NCI-H82 treated with DMSO at 0.1 percent for 48 hours (cell line): ENCODE measurements around the gene MAD1L1.
"Not testable (repeated sequence)": the region's sequence is repeated elsewhere in the genome, so short reads cannot be mapped to it uniquely, and the experiment has no call there.

Experiments used
- DNase-seq: peaks from one replicate; lab custom pipeline; 2025; ENCODE audit not compliant: unreplicated experiment; lab: John Stamatoyannopoulos, UW

MAD1L1 gene

DNA sequence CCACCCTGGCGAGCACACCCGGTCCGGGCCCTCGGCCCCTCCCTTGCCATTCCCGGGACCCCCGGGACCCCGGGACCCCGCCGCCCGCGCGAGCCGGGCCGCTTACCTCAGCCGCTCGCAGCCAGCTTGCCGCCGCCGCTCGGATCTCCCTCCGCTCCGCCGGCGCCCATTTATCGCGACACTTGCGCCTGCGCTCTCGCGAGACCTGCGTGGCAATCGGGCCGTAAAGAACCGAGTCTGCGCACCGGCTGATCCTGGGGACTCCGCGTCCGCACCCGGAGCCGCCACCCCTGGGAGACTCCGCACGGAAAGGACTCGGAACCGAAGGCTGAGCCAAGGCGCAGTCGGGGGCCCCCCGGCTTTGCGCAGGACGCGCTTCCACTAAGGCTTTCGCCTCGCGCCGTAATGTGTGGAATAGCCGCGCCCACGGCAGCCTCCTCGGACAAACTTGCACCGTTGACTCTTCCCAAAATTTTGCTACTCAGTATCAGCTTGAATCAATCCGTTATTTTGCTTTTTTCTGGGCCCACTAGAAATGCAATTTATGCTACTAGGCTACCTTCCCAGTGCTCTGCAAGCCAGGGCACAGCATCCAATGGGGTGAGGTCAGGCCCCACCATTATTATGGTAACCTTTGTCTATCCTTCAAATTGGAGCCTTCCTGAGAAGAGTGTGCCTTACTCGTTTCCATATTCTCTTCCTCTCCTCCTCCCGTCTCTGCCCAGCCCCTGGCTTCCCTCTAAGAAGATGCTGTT, at the start of gene MAD1L1:
TSS of gene MAD1L1 (minus strand) at position 180 of the 755 bp plus-strand sequence. CDS start 2,812 bp downstream, outside the sequence.
- peak; percentile 87 for DNase-seq

DNA sequence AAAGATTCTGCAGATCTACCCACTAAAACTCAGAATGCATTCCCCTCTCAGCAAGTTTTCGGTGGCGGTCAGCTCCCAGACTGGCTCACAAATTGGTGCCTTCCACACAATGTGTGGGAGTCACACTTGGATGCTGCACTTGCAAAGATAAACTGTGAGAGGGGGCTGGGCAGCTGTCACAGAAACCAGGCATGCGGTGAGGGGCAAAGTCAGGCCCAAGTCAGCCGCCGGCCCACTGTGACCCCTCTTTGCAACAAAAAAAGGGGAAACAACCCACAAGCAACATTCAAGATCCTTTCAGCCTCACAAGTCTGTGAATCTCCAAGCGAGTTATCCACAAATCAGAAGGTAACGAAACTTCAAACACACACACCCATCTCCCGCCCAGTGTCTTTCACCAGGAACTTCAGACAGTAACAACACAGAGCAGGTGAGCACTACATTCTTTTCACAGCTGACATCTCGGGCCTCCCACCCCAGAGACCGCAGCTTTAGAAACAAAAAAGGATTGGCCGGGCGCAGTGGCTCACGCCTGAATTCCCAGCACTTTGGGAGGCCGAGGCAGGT, 49.5 kb upstream of the MAD1L1 start:
- no peak for DNase-seq

DNA sequence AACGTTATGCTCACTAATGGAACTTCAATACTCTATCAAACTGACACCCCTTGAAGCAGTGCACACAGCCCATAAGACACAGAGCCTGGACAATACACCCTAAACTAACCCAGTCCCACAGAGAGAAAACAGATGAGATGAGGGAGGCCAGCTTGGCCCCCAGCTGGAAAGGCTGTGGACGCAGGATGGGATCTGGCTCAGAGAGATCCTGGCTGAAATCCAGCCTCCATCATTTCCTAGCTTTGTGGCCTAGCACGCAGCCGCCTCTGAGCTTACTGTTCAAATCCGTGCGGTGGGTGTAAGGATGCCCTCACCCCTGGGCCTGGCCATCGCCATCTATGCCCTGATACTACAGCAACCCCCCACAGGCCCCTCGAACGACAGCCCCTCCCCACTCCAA, 48.8 kb upstream of the MAD1L1 start:
- DNase-seq, result no peak

DNA sequence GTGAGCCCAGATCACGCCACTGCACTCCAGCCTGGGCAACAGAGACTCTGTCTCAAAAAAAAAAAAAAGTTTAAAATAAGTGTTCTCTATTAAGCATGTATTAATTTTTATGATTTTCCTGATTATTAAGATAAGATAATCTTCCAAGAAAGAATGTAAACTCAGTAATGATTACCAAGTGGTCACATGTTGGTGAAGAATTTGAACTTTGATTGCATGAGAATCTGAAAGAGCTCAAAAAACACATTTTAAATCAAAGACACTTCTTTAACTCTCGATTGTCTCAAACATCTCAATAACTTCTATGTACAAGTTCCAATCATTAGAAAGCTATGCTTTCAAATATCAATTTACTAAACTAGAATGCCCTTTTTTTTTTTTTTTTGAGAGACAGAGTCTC, 47.7 kb upstream of the MAD1L1 start:
- no peak for DNase-seq

DNA sequence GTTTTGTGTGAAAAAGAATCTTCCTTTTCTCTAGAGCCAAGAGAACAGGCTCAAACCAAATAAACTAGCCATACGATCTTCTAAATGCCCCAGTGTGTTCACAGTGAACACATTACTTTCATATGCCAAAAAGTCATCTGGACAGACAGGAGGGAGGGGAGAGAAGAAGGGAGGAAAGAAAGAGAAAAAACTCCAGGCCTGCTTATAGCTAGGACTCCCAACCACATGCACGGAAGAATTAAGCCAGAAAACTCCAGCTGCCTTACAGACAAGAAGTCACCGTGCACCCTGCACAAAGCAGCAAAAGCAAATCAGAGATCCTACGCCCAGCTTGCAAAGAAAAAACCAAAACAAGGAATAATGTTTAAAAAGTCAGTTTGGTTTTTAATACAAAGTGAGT, 47.2 kb upstream of the MAD1L1 start:
- no peak for DNase-seq

DNA sequence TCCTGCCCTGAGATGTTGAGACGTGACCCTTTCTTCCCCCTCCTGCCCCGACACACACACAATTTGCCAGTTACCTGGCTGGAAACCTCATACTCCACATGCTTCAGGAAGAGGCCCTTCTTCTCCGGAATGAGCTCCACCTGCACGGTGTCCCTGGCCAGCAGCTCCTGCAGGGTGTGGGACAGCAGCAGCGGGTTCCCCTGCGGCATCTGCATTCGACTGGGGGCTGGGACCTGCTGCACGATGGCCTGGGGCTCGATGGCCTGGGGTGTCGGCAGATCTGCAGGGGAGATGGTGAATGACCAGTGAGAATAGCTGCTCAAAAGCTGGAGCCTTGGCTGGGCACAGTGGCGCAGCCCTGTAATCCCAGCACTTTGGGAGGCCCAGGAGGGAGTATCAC, 45.3 kb upstream of the MAD1L1 start:
- no peak for DNase-seq

DNA sequence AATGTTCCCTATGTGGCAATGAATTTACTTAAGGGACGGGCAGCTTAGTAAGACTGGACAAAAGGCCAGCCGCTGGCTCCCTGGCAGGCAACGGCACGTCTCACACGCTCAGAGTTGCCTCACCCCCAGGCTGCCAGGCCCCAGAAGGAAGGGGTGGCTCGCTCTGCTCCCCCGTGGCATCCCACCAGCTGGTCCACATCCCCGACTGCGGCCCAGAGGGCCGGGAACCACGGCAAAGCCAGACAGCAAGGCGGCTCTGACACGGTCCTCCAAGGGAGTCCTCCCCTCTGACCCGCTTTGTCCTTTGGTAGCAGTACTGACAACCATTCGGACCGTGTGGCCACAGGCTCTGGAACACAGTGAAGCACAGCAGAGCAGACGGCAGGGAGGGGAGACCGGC, 43.4 kb upstream of the MAD1L1 start:
- DNase-seq, result no peak

DNA sequence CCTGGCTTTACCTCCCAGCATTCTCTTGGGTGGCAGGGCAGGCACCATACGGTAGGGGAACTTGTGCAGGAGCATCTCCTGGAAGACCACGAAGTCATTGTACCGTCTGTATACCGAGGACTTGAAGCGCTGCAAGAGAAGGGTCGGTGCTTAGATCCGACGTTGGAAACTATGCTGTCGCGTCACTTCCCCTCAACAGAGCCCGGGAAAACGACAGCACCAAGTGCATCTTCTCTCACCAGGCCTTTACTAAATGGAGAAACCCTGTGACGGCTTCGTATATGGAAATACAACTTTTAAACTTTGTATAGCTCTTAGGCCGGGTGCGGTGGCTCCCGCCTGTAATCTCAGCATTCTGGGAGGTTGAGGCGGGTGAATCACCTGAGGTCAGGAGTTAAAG, 42.4 kb upstream of the MAD1L1 start:
- DNase-seq, result no peak

DNA sequence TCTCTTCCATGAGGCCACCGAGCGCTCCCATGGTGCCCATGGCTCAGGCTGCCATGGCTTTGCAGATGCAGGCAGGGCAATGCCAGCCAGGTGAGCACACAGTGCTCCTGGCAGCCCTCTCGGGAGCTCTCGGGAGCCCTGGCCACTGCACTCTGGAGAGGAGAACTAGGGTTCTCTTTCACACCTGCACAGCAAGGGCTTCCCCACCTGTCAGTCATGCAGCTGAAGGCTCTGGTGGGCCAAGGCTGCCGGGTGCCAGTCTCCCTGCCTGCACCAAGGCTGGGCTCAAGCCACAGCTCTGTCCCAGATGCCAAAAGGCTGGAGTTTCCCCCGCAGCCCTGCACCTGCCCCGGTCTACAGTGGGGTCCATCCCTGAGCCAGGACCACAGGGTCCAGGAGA, 41.9 kb upstream of the MAD1L1 start:
- no peak for DNase-seq

DNA sequence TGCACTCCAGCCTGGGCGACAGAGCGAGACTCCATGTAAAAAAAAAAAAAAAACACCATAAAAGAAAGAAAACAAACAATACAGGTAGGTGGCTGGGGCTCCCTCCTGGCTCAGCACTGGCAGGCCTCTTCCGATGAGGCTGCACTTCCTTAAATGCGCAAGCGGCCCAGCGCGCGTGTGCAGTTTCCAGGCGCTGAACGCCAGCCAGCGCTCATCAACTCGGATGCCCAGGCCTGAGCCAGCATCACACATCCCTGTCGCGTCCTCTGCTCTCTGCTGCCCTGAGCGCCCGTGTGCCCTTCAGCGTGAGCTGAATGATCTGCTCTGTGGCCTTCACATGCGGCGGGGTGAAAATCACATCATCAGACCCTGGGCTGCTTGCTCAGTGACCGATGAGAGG, 41.1 kb upstream of the MAD1L1 start:
- DNase-seq, result no peak

DNA sequence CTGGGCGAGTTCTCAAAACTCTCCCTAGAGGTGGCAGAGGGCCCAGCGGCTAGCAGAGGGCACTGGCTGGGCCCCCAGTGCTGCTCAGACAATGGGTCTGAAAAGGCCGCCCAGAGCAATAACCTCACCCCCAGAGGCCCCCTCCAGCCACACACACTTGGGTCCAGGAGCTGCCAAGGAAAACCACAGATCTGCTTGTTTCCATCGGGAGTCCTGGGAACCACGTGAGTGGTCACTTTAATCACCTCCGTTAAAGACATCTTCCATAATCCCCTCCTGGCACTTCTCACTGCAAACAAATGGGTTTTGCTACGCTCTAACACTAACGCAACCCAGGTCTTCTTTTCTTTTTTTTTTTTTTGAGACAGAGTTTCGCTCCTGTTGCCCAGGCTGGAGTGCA, 39.3 kb upstream of the MAD1L1 start:
- peak; percentile 4 for DNase-seq

DNA sequence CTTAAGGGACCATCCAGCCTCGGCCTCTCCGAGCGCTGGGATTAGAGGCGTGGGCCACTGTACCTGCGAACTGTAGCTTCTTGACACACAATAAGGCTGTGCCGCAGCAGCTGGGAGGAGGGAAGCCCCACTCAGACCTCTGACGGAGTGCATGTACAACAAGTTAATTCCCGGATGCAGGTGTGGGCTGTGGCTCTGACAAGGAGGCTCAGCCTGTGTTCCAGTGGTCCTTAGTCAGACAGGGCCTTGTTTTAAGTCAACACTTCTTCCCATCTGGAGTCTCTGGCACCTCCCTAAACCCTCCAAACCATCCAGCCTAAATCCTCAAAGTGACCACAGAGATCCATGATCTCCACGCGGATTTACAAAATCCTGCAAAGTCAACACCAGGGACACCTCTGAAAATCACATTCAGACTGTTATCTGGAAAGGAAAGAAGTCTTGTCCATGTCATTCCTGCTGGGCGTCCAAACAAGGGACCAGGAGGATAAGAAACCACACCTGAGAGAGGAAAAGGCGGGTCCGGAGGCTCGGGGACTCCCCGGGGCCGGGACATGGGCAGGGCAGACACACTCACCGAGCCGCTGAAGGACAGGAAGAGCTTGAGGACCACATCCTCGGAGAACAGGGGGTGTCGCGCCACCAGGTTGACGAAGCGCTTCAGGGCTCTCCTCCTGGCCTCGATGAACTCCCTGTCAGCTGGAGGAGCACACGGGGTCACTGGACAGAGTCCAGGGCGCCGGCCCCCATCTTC, 38.7 kb upstream of the MAD1L1 start:
- peak; percentile 44 for DNase-seq

DNA sequence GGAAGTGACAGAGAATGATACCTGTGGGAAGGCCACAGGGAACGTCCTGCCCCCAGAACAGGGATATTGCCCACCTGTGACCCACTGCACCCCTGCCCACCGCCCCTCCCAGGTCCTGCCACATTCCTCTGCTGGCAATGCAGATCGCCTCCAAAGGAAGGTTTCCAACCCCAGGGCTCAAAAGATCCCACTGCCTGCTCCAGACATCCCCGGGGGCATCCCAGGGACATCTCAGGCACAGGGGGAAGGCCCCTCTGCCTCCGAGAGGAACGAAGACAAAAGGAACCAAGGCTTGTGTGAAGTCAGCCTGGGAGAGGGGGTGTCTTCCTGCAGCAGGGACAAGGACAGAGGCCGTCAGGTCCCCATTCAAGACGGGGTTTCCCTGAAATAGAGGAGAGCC, 37.8 kb upstream of the MAD1L1 start:
- DNase-seq, result no peak

DNA sequence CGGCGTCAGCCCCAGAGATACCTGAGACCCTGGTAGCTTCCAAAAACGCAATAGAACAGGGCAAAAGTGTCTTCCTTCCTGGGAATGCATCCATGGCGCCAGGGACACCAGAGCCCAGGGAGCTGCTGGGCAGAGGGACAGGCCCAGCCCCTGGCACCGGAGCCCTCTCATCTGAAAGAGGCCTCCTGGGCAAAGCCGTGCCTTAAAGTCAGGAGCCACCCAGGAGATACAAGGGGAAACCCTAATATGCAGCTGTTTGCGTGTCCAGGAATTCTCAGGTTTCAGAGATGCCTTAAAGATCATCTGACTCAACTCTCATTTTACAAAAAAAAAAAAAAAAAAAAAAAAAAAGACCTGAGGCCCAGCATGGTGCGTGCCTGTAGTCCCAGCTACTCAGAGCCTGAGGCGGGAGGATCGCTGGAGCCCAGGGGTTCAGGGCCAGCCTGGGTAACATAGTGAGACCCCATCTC, 37.3 kb upstream of the MAD1L1 start:
- DNase-seq, result no peak

DNA sequence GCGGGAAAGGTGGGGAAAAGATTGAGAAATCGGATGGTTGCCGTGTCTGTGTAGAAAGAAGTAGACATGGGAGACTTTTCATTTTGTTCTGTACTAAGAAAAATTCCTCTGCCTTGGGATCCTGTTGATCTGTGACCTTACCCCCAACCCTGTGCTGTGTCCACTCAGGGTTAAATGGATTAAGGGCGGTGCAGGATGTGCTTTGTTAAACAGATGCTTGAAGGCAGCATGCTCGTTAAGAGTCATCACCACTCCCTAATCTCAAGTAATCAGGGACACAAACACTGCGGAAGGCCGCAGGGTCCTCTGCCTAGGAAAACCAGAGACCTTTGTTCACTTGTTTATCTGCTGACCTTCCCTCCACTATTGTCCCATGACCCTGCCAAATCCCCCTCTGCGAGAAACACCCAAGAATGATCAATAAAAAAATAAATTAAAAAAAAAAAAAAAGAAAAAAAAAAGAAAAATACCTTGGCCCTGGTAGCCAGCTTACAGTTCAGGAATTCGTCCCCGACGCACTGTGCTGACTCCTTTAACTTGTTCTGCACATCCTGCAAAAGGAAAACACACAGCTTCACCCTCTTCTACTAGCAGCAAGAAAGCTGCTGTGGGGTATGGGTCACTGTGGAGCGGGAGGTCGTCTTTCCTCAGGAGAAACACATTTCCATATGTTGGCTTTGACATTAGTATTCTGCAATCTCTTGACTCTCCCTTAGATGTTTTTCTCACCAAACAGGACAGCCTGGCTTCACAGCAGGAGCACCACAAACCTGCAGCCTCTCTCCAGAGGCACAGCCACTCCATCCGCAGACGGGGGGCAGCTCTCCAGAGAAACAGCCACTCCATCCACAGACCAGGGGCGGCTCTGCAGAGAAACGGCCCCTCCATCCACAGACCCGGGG, 36.6 kb upstream of the MAD1L1 start:
- DNase-seq, result not testable (repeated sequence)

DNA sequence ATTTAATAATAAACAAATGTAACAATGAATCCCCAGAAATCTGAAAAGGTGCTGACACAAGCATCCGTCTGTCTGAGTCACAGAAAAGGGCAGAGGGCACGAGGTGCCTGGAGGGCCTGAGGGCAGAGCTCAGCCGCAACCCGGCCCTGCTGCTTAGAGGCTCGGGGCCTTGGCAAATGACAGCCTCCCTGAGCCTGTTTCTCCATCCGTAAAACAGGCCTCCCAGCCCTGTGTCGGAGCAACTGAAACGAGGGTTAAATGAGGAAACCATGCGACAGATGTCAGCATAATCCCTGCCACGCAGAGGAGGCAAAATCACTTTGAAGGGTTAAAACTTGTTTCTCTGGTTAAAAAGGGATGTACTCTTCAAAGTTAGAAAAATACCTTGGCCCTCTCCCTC, 34.2 kb upstream of the MAD1L1 start:
- peak; percentile 76 for DNase-seq

DNA sequence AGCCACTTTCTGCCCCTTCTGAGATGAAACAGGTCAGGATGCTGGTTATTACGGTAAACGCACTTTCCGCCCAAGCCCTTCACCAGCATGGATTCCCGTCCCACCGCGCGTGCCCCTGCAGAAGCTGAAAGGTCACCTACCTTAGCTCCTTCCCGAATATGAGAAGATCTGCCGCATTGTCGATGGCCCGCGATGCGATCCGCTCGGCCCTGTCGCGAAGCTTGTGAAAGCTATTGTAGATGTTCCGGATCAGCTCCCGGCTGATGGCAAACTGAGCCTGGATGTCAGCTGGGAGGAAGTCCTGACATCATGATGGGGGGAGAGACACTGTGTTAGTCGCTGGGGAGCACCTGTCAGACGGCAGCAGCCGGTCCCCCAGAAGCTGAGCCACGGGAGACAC, 31.4 kb upstream of the MAD1L1 start:
- DNase-seq, result no peak

DNA sequence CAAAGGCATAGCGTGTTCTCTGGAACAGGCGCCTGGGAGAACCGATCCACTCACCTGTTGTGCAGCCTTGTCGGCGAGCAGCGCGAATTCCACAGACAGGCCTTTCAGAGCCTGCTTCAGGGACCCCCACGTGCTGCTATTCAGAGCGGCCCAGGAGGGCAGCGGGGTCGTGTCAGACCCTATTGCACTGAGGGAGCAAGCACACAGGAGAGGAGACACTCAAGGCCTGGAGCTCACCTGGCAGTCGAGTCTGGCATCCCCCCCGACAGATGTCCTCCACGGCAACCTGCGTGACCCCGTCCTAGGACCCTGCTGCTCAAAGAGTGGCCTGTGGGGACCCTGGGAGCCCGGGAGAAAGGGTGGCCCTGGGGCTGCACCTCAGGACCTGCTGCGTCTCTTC, 30.4 kb upstream of the MAD1L1 start:
- no peak for DNase-seq

DNA sequence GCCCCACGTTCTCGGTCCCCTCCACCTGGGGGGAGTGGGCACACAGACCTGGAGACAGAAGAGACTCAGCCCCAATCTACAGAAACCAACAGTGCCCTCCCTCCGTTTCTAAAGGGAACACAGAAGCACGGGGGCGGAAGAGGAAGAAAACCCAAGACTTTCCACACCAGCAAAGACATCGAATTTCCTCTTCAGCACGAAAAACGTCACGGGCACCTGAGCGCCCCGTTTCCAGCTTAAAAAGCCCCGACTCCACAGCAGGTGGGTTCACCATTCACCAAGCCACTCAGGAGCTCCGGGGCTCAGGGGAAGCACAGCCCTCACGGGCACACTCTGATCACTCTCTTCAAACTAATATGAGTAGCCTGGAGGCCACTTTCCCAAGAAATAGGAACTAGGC, 28.9 kb upstream of the MAD1L1 start:
- no peak for DNase-seq

DNA sequence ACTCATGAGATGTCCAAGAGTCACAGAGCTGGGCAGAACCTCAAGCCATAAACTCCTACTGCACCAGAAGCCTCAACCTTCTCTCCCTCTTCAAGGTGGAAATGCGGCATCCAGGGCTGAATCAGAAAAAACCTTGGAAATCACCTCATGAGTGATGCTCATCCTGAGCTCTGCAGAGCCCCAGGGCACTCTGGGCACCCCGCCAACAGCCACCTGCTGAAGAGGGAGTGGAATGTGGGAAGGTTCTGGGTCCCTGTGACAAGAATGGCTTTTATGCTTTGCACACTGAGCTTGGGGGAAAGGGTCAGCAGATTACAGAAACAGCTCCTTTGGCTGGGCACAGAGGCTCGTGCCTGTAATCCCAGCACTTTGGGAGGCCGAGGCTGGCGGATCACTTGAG, 28.1 kb upstream of the MAD1L1 start:
- DNase-seq, result no peak

DNA sequence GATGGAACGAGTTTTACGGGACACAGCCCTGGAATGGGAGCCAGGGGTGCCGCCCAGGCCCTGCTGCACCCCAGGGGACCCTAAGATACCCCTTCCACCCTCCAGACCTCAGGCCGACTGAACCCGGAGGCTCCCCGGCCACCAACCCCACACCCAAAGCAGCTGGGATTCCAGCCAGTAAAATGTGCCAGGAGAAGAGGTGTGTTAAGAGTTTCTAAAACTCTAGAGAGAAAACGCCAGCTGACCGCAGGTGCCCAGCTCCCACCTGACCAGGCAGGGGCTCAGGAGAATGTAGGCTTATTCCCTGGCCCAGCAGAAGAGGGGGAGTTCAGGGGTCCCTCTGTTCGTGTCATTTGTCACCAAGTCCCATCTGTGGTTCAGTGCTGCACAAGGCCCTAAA, 26.7 kb upstream of the MAD1L1 start:
- no peak for DNase-seq
